Smooth muscle cell of the brain vasculature (primary cell): ENCODE data around the gene NRXN3.

ENCODE experiments used
- DNase-seq: peaks from one replicate; pipeline ENCODE4 v3.0.0-alpha.2; 2012; ENCODE audit warnings: low read depth, low spot score

NRXN3 gene

GRCh38 chr14:78637489-78637888 lies 467.3 kb downstream of the NRXN3 start:
- DNase-seq, result no peak

GRCh38 chr14:78637908-78638475 lies 467.8 kb downstream of the NRXN3 start:
- no peak for DNase-seq

- DNase-seq, result no peak
Observed at GRCh38 chr14:78638926-78639325, 468.8 kb downstream of the NRXN3 start.

- no peak for DNase-seq
Observed at GRCh38 chr14:78644824-78645559, 474.8 kb downstream of the NRXN3 start.

GRCh38 chr14:78652727-78653126 lies 482.6 kb downstream of the NRXN3 start:
- DNase-seq, result no peak

GRCh38 chr14:78653173-78653572 lies 483.0 kb downstream of the NRXN3 start:
- DNase-seq, result no peak

- DNase-seq, result no peak
Observed at GRCh38 chr14:78657451-78657850, 487.3 kb downstream of the NRXN3 start.

GRCh38 chr14:78664841-78665240 lies 494.7 kb downstream of the NRXN3 start:
- DNase-seq, result no peak

GRCh38 chr14:78666336-78667056 lies 496.3 kb downstream of the NRXN3 start:
- no peak for DNase-seq

GRCh38 chr14:78667141-78667540 lies 497.0 kb downstream of the NRXN3 start:
- DNase-seq, result no peak

GRCh38 chr14:78673845-78674244 lies 503.7 kb downstream of the NRXN3 start:
- DNase-seq, result no peak

GRCh38 chr14:78674820-78675219 lies 504.6 kb downstream of the NRXN3 start:
- no peak for DNase-seq

- no peak for DNase-seq
Observed at GRCh38 chr14:78683206-78683605, 513.0 kb downstream of the NRXN3 start.

GRCh38 chr14:78683981-78684380 lies 513.8 kb downstream of the NRXN3 start:
- no peak for DNase-seq

GRCh38 chr14:78688503-78688902 lies 518.3 kb downstream of the NRXN3 start:
- no peak for DNase-seq

GRCh38 chr14:78690836-78691235 lies 520.7 kb downstream of the NRXN3 start:
- no peak for DNase-seq

- no peak for DNase-seq
Observed at GRCh38 chr14:78697341-78697740, 527.2 kb downstream of the NRXN3 start.

GRCh38 chr14:78698991-78699390 lies 528.8 kb downstream of the NRXN3 start:
- no peak for DNase-seq

GRCh38 chr14:78700236-78700635 lies 530.1 kb downstream of the NRXN3 start:
- no peak for DNase-seq

- no peak for DNase-seq
Observed at GRCh38 chr14:78701246-78701645, 531.1 kb downstream of the NRXN3 start.

GRCh38 chr14:78704965-78705364 lies 534.8 kb downstream of the NRXN3 start:
- no peak for DNase-seq

GRCh38 chr14:78705989-78706388 lies 535.8 kb downstream of the NRXN3 start:
- no peak for DNase-seq
